ENCODE results near the gene FDPS. TPM values are rescaled to one million over a fixed set of nuclear protein-coding genes. Genes with fewer than 3 reads are reported as not detected.
A peak's percentile ranks its signal among the peaks of the same experiment; 100 is the strongest.

FDPS gene
- total RNA-seq, 1 experiment from 2014 or later = 410 TPM

GRCh38 chr1:155320252-155320651 is 11.6 kb downstream of the FDPS start:
- CTCF ChIA-PET = no interaction called here
- BruUV-seq (replicated peaks) = no TSS peak
- Mint-ChIP-seq H3K4me3 (ENCODE audit: low read depth, unreplicated experiment) (peak overlapping the region; percentile 90), H3K27me3 (ENCODE audit: unreplicated experiment) (no peaks in the 10 kb centered on the region), H3K4me1 (ENCODE audit: low read depth, unreplicated experiment) (peaks cover 32% of the 10 kb centered on the region), H3K36me3 (ENCODE audit: insufficient read depth, unreplicated experiment) (peaks cover 92% of the 10 kb centered on the region), H3K9me3 (ENCODE audit: low read depth, unreplicated experiment) (no peaks in the 10 kb centered on the region), H3K27ac (ENCODE audit: unreplicated experiment) (peak overlapping the region; percentile 79)
- intact Hi-C loops (cut with micrococcal nuclease; ENCODE audit: unreplicated experiment) = no loop called here
- no peak for DNase-seq
- no peak for TF ChIP-seq CTCF (IDR thresholded peaks at IDR 0.05; ENCODE audit: unreplicated experiment)

DNA sequence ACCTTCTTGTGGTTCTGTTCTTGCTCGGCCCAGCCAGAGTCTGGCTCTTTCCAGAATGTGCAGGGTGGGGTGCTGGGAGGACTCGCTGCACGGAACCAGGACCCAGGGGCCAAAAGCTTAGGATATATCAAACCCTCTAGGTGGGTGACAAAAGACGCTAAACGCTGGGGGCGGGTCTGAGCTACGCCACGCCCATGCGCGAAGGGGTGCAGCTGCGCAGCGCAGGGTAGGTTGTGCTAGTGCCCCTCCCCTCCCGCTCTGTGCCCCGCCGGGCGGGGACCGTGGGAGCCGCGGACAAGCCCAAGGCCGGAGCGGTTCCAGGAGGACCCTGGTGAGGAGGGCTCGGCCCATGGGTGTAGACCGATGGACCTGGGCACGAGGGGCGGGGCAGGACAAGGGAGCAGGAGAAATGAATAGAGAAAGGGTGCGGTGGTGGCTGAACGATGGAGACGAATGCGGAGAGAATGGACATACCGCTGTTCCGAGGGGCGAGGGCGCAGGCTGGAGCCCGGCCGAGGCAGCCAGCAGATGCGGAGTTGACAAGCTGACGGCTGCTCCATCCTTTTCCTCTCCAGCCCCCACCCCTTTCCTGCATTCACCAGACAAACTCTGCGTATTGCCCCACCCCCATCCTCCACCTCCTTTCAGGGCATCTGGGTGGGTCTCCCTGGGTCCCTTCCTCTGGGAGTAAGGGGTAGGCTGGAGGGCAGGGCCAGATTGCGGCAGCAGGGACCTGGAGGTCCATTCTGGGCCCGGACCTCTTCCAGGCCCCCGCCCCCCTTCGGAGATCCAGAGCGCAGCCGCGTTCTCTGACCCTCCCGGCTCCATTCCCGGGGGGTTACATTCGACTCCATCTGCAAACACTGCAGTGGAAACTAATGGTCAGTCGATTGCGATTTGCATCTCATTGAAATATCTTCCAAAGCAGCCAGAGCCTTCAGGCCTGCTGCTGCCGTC is 12.3 kb downstream of the FDPS start, which contains the start of gene RUSC1:
Gene RUSC1 (plus strand): TSS at position 234 of the 957 bp plus-strand sequence. CDS start 880 bp downstream, outside the sequence.
- H3K9me3 Mint-ChIP-seq (ENCODE audit: low read depth, unreplicated experiment) = no peaks in the 10 kb centered on the region

GRCh38 chr1:155321639-155322503 is 13.2 kb downstream of the FDPS start:
- no peaks in the 10 kb centered on the region for H3K9me3 Mint-ChIP-seq (ENCODE audit: low read depth, unreplicated experiment)
- peak overlapping the region; percentile 61 for H3K27ac Mint-ChIP-seq (ENCODE audit: unreplicated experiment)
- no peak for DNase-seq
- no peaks in the 10 kb centered on the region for H3K27me3 Mint-ChIP-seq (ENCODE audit: unreplicated experiment)
- no peak for TF ChIP-seq CTCF (IDR thresholded peaks at IDR 0.05; ENCODE audit: unreplicated experiment)
- H3K4me3 Mint-ChIP-seq (ENCODE audit: low read depth, unreplicated experiment) = peak overlapping the region; percentile 90
- CTCF ChIA-PET = interaction anchor here (0.7 to 3.4 kb wide), 5 partner anchors 10 to 71 kb away, joined by 3 to 44 read pairs (median 9); partner anchors contain the start of genes FDPS and HCN3
- H3K36me3 Mint-ChIP-seq (ENCODE audit: insufficient read depth, unreplicated experiment) = peaks cover 96% of the 10 kb centered on the region
- H3K4me1 Mint-ChIP-seq (ENCODE audit: low read depth, unreplicated experiment) = peaks cover 46% of the 10 kb centered on the region
- no TSS peak for BruUV-seq (replicated peaks)
- intact Hi-C loops (cut with micrococcal nuclease; ENCODE audit: unreplicated experiment) = loop anchor here (2.0 kb wide), 1 partner anchor 43 kb away; no protein-coding TSS in a partner anchor

More for the DNA sequence above, 12.3 kb downstream of the FDPS start, which contains the start of gene RUSC1:
- CTCF ChIA-PET = interaction anchor here (3.3 kb wide), 1 partner anchor 70 kb away, joined by 44 read pairs; no protein-coding TSS in a partner anchor
- H3K4me3 Mint-ChIP-seq (ENCODE audit: low read depth, unreplicated experiment) = peak within 1 kb of the TSS; percentile 90
- peaks cover 92% of the 10 kb centered on the region for H3K36me3 Mint-ChIP-seq (ENCODE audit: insufficient read depth, unreplicated experiment)
- intact Hi-C loops (cut with micrococcal nuclease; ENCODE audit: unreplicated experiment) = no loop called here
- H3K27me3 Mint-ChIP-seq (ENCODE audit: unreplicated experiment) = no peaks in the 10 kb centered on the region
- peaks cover 39% of the 10 kb centered on the region for H3K4me1 Mint-ChIP-seq (ENCODE audit: low read depth, unreplicated experiment)
- DNase-seq = no peak
- no peak for TF ChIP-seq CTCF (IDR thresholded peaks at IDR 0.05; ENCODE audit: unreplicated experiment)
- H3K27ac Mint-ChIP-seq (ENCODE audit: unreplicated experiment) = peak within 1 kb of the TSS; percentile 79
- no TSS peak for BruUV-seq (replicated peaks)

GRCh38 chr1:155322571-155322952 is 13.9 kb downstream of the FDPS start:
- TSS peak; percentile 7 for BruUV-seq (replicated peaks)

More at GRCh38 chr1:155322571-155322952, 13.9 kb downstream of the FDPS start:
- peak overlapping the region; percentile 90 for H3K4me3 Mint-ChIP-seq (ENCODE audit: low read depth, unreplicated experiment)
- CTCF ChIA-PET = interaction anchor here (0.7 to 3.4 kb wide), 8 partner anchors 9 to 116 kb away, joined by 3 to 44 read pairs (median 8); partner anchors contain the start of genes FDPS and HCN3
- H3K27me3 Mint-ChIP-seq (ENCODE audit: unreplicated experiment) = no peaks in the 10 kb centered on the region
- peaks cover 46% of the 10 kb centered on the region for H3K4me1 Mint-ChIP-seq (ENCODE audit: low read depth, unreplicated experiment)
- no peak for TF ChIP-seq CTCF (IDR thresholded peaks at IDR 0.05; ENCODE audit: unreplicated experiment)
- no peaks in the 10 kb centered on the region for H3K9me3 Mint-ChIP-seq (ENCODE audit: low read depth, unreplicated experiment)
- intact Hi-C loops (cut with micrococcal nuclease; ENCODE audit: unreplicated experiment) = loop anchor here (2.0 kb wide), 1 partner anchor 44 kb away; no protein-coding TSS in a partner anchor
- DNase-seq = no peak
- H3K27ac Mint-ChIP-seq (ENCODE audit: unreplicated experiment) = peak overlapping the region; percentile 61
- peaks cover 96% of the 10 kb centered on the region for H3K36me3 Mint-ChIP-seq (ENCODE audit: insufficient read depth, unreplicated experiment)
